HG02943 (cell line): Measurements from ENCODE around the gene PARD3B.

Experiments used
- ATAC-seq: cut with Tn5 transposase; IDR thresholded peaks from one replicate; pipeline ENCODE4 v1.9.1; 2021; ENCODE audit warnings: mild to moderate bottlenecking, low read depth, moderate library complexity; ENCODE audit not compliant: unreplicated experiment

The PARD3B gene

DNA sequence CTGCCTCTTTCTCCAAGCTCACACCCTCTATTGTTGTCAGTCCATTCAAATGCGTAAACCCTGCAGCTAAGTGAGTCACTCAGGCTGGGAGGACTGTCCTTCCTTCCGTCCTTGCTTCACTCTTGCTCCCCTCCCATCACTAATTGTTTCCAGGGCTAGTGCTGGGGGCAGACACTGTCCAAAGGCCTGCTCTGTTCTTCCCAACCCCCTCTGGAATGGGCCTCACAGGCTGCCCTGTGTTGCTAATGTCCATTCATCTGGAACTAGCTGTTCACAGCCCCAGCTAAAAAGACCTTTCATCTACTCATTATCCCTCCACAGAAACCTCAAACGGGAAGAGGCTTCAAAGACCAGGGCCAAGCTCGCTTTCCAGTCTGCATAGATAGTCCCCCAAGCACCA lies 1105.2 kb downstream of the PARD3B start:
- ATAC-seq = no peak

GRCh38 chr2:205650931-205651330 lies 1105.7 kb downstream of the PARD3B start:
- ATAC-seq = no peak

- ATAC-seq = no peak
These were observed 1106.4 kb downstream of the PARD3B start for GRCh38 chr2:205651719-205652118.

- ATAC-seq = no peak
These were observed 1109.8 kb downstream of the PARD3B start for GRCh38 chr2:205654878-205655605.

DNA sequence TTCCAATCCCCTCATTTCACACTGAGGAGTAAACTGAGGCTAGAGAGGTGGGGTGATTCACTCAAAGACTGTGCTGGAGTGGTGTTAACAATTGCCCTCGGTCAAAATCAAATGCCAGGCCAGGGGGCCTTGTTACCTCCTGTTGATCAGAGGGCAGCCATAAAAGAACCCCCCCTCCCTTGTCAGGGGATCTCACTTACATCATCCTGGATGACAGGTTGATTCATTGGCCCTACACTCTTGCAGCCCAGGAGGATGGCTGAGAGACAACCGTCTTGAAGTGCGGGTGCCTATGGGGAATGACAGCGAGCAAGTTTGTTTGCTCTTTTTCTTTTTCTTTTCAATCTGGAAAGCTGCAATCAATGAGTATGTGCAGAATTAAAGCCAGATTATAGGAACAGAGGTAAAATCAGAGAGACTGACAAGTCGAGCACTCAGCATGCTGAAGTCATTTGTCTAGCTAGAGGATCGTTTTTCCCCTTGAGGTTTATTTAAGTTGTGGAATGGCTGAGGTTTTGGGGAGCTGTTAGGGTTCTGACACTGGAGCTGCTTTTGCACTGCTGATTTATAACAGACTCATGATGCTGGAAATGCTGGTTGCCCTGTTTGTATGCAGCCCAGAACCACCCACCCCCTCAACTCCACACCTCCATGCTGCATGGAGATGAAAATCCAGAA lies 1110.6 kb downstream of the PARD3B start:
- ATAC-seq = no peak

DNA sequence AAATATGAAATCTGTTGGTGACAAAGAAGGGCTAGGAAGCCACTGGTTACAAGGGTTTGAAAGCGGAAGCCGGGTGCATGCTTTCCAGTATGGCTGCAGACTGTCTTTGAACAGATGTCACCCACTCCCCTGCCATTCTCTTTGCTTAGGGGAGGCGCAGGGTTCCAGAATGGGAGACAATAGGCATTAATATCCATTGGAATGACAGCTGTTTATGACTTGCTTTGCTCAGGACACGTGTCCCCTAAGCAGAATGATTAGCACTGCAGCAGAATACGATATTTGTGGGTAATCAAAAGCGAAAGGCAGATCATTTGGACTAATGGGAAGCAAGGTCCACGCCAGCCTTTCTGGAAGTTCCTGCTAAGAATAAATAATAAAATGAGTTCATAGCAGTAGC lies 1111.2 kb downstream of the PARD3B start:
- no peak for ATAC-seq

GRCh38 chr2:205656941-205657340 lies 1111.7 kb downstream of the PARD3B start:
- ATAC-seq = no peak

DNA sequence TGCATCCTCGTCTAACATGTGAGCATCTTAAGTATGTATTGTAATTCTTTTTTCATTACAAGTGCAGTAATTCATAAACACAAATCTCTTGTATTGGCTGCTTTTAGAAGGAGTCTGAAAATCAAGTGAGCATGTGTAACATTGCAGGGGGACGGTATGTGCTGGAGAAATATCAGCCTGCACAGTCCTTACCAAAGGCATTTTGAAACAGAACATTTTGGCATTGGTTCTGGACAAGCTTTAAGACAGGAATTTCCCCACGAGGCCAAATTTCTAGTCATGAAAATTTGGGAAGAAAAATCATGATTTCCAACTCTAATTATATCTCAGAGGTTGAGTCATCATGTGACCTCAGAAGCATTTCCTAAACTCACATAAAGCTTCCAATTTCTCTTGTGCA lies 1112.3 kb downstream of the PARD3B start:
- no peak for ATAC-seq

GRCh38 chr2:205658068-205658467 lies 1112.8 kb downstream of the PARD3B start:
- ATAC-seq = no peak

DNA sequence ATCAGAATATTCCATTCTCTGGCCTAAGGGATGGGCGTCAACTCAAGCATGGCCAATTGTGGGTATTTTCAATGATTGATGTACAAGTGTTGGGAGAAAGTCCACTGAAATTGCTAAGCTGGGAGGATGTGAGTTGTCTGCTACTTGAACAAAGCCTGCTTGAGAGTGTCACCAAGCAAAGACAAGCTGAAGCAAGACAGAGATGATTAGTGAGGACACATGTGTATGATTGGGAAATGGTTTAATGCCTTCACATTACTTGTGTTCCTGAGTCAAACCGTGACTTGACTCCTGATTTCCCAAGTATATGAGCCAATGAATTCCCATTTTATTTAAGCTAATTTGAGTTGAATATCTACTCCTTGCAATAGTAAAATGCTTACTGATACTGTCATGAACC lies 1113.3 kb downstream of the PARD3B start:
- no peak for ATAC-seq

- no peak for ATAC-seq
These were observed 1114.6 kb downstream of the PARD3B start for GRCh38 chr2:205659922-205660321.

DNA sequence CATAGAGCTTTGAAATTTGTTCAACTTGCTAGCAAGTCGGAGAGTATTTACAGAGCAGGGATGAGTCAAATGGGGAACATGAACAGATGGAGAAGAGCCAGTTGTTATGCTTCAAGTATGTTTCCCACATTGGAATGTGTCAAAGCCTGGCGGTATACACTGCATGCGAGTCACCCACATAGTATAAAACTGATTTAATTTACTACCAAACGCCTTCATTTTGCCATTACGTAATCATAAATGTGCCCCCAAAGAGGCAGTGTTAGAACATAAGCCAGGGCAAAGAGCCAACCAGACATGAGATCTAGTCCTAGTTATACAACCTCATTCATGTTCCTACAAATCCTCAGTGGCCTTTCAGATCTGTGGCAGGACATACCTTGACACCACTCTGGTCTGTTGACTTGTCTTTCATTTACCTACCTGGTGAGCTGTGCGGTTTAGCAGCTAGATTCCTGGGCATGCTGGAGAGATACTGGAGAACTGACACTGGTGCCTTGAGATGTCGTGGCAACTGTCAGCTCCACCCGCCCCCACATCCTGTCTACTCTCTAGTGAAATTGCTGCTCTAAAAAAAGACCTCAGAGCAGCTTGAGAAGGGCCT lies 1115.3 kb downstream of the PARD3B start:
- ATAC-seq = no peak

DNA sequence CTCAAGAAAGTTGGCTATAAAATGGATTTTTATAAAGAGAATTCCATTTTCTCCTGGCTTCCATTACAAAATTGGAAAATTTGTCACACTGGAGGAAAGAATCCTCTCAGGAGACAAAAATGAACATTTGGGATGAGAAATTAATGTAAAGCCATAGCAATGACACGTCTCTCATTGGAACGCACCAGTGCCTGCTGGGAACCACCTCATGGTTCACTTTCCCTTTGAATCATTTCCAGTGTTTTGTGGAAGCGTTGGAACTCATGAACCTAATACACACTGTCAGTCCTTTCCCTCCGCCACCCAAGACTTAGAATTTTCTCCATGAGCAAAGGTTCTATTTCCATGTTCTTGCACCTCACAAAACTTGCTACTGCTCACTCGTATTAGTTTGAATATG lies 1116.0 kb downstream of the PARD3B start:
- ATAC-seq = no peak

GRCh38 chr2:205662206-205662965 lies 1117.1 kb downstream of the PARD3B start:
- ATAC-seq = no peak

DNA sequence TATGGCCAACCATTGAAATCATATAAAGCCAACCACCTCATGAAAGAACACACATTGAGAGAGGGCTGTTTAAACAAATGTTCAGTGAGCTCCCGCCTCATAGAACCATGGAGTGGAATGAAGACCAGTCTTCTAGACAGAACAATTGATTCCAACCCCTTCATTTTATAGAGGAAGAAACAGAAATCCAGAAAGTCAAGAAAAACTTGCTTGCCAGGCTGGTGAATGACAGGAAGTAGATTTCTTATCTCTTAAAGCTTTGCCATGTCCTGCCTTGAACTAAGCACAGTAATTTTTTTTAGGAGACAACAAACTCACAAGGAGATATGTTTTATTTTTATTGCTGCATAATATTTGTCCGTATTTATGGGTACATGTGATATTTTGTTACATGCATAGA lies 1120.5 kb downstream of the PARD3B start:
- ATAC-seq = no peak
